HG03066 (cell line): ENCODE results near the gene HSPD1.
"Not testable (repeated sequence)": the region's sequence is repeated elsewhere in the genome, so short reads cannot be mapped to it uniquely, and the experiment has no call there.

Experiments
- ATAC-seq: cut with Tn5 transposase; IDR thresholded peaks from one replicate; pipeline ENCODE4 v1.9.1; 2021; ENCODE audit warnings: low read depth; ENCODE audit not compliant: unreplicated experiment

HSPD1 gene

DNA sequence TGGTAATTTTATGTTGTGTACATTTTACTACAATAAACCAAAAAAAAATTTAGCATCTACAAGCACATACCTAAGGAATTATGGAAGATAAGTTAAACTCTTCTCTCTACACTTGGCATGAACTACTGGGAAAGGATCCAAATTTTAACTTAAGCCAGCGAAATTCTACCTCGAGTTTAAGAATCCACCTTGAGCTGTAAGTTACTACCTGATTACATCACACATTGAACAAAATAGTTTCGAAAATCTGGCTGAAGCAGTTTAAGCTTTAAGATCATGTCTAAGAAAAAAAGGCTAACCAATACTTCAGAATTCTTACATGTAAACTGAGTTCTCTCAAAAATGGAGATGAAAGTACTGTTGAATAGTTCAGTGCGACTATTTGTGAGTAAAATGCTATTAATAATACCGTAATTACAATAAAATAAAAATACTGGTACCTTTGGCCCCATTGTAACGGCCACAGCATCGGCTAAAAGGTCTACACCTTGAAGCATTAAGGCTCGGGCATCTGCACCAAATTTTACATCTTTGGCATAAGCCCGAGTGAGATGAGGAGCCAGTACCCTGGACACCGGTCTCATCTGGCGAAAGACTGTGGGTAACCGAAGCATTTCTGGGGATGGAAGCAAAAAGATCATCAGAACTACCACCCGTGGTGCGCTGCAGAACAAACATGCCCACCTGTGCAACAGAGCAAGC is 1.3 kb downstream of the HSPD1 start:
- no peak for ATAC-seq

GRCh38 chr2:197497326-197497725 is 2.3 kb downstream of the HSPD1 start:
- no peak for ATAC-seq

GRCh38 chr2:197496695-197497094 is 2.9 kb downstream of the HSPD1 start:
- no peak for ATAC-seq

GRCh38 chr2:197495433-197496134 is 4.1 kb downstream of the HSPD1 start:
- ATAC-seq = no peak

DNA sequence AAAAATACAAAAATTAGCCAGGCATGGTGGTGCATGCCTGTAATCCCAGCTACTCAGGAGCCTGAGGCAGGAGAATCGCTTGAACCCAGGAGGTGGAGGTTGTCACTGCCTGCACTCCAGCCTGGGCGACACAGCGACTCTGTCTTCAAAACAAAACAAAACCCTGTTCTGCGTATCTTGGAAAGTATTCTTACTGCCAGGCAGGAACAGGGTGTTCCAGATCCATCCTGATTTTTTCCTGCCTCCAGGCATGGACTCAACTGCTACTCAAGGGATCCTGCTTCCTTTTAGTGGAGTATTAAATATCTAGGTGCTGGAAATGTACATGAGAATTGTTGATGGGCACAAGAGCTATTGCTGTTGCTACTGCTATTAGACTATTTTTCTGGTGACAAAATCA is 12.3 kb downstream of the HSPD1 start:
- ATAC-seq = no peak

DNA sequence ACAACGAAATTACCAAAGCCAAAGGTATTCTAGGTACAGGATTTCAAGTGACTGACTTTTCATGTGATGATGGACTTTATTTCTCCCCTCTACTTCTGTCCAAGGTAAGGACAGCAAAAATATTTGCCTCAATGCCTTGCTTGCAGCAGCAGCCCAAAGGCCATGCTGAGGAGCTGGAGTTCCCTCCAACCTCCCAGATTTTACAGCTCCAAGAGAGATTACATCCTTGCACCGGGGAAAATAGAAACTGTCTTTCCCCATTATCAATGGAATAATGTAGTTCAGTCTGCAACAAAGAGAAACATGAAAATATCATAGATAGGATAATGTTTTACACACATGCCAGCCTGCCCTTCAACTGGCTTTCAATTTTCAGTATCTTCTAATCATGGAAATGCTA is 13.5 kb downstream of the HSPD1 start:
- ATAC-seq = no peak

DNA sequence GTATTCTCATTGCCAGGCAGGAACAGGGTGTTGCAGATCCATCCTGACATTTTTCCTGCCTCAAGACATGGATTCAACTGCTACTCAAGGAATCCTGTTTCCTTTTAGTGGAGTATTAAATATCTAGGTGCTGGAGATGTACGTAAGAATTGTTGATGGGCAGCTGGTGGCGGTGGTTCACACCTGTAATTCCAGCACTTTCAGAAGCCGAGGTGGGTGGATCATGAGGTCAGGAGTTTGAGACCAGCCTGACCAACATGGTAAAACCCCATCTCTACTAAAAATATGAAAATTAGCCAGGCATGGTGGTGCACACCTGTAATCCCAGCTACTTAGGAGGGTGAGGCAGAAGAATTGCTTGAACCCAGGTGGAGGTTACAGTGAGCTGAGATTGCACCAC is 15.4 kb downstream of the HSPD1 start:
- ATAC-seq = not testable (repeated sequence)

- no peak for ATAC-seq
Observed at GRCh38 chr2:197480165-197481036, 19.2 kb downstream of the HSPD1 start.

GRCh38 chr2:197477797-197478196 is 21.8 kb downstream of the HSPD1 start:
- no peak for ATAC-seq

- no peak for ATAC-seq
Observed at GRCh38 chr2:197472166-197472565, 27.5 kb downstream of the HSPD1 start.

DNA sequence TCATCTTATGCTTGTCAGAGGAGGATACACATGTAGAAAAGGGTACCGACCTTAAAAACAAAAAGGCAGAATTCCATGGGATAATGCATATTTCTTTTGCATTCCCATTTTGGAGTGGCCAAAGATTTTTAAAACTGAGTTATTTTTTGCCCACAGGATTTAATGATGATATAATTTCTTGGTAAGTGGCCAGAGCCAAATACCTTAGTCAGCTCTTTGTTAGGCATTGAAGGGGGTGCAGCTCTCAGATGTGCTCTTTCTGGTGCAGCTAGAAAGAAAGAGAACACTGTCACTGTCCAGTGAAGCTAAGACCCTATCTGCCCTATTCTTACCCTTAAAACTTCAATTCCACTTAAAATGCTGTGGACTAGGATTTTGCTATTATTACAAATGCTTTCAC is 35.5 kb downstream of the HSPD1 start:
- ATAC-seq = no peak

DNA sequence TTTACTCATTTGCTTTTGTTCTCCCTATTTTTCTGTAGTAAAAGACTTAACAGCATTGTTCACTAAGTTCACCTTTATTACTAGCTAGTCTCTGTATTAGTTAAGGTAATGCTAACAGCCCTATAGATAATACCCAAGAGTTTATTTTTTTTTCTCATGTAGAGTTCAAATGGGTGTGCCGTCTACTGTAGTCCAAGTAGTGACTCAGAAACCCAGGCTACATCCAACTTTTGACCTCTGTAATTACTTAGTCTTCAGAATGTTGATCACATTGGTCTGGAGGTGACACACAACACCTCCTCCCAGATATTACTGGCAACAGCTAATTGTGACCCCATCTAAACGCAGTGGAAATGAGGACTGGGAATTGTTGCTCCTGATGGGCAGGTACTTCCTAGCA is 38.6 kb downstream of the HSPD1 start:
- no peak for ATAC-seq

DNA sequence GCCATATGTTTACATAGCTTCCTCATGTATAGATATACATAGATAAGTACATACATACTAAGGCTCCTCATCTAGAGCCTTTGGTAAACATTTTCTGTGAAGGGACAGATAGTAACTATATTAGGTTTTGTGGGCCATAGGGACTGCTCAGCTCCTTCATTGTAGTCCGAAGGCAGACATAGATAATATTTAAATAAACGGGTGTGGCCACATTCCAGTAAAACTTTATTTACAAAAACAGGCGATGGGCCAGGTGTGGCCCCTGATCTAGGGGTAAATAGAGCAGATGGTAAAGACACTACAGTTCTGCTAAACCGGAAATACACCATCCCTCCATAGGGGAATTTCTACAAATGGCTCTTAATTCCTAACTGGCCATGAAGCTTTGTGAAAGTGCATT is 39.0 kb downstream of the HSPD1 start:
- ATAC-seq = no peak

GRCh38 chr2:197455428-197455827 is 44.2 kb downstream of the HSPD1 start:
- ATAC-seq = no peak

- ATAC-seq = no peak
Observed at GRCh38 chr2:197454923-197455322, 44.7 kb downstream of the HSPD1 start.

- ATAC-seq = peak; percentile 37
Observed at GRCh38 chr2:197453914-197454398, 45.7 kb downstream of the HSPD1 start.

GRCh38 chr2:197453123-197453913 is 46.3 kb downstream of the HSPD1 start, which contains the start of gene COQ10B:
TSS of gene COQ10B (plus strand) at chr2:197453552. CDS start at chr2:197453561, 9 bp downstream.
- ATAC-seq = peak; percentile 91

DNA sequence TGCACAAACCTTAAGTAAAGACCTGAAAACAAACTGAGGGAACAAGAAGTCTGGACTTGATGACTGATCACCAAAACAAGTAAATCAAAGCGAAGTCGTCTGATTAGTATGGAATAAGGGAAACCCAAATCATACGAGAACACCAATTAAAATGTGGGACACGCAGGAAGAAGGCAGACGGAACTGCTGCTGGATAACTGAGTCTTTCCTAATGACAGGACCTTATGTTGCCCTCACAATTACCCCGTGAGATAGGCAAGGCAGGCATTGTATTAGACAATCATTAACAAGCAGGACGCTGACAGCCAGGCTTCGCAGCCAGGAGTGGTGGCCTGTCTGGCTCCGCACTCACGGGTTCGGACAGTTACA is 46.9 kb downstream of the HSPD1 start:
- no peak for ATAC-seq

DNA sequence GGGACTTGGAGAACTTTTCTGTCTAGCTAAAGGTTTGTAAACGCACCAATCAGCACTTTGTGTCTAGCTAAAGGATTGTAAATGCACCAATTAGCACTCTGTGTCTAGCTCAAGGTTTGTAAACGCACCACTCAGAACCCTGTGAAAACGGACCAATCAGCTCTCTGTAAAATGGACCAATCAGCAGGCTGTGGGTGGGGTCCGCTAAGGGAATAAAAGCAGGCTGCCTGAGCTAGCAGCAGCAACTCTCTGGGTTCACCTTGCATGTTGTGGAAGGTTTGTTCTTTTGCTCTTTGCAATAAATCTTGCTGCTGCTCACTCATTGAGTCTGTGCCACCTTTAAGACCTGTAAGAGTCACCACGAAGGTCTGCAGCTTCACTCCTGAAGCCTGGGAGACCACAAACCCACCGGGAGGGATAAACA is 48.7 kb downstream of the HSPD1 start:
- ATAC-seq = not testable (repeated sequence)

DNA sequence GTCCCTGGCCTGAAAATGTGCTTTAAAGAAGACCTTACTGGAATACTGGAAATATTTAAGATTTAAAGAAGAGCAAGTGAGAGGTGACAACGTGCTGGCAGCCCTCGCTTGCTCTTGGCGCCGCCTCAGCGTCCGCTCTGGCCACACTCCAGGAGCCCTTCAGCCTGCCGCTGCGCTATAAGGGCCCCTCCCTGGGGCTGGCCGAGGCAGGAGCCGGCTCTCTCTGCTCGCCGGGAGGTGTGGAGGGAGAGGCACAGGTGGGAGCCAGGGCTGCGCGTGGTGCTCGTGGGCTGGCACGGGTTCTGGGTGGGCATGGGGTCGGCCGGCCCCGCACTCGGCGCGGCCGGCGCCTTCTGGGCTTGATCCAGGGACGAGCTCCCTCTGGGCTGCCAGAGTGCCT is 49.2 kb downstream of the HSPD1 start:
- ATAC-seq = no peak
